Measurements from ENCODE around the gene ADK.
"Not testable (repeated sequence)": the region's sequence is repeated elsewhere in the genome, so short reads cannot be mapped to it uniquely, and the experiment has no call there.

DNA sequence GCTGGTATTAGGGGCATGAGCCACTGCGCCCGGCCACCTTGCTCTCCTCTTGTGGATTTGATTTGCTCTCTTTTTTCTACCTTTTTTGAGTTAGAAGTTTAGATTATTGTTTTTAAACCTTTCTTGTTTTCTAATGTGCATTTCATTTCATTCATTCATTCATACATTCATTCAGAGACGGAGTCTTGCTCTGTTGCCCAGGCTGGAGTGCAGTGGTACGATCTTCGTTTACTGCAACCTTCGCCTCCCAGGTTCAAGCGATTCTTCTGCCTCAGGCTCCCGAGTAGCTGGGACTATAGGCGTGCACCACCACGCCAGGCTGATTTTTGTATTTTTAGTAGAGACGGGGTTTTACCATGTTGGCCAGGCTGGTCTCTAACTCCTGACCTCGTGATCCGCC lies 37.6 kb downstream of the ADK start:
- not testable (repeated sequence) for TF ChIP-seq CTCF, POLR2A (IDR thresholded peaks at IDR 0.05)

Data from thyroid gland (tissue), 4 donors.